K562 (cell line): Measurements from ENCODE around the gene PHF5A. TPM values are rescaled to one million over a fixed set of nuclear protein-coding genes. Genes with fewer than 3 reads are reported as not detected.

Experiments
- BCL6 ChIP-seq: fragments of 250-450 bp; sonication (Bioruptor Pico); IDR thresholded peaks from 2 replicates; pipeline ENCODE4 v1.4.0; 2020
- CAMTA2 ChIP-seq: fragments of 250-450 bp; sonication (Bioruptor Pico); conservative IDR thresholded peaks from 2 replicates; pipeline ENCODE4 v1.5.1; 2022
- NR2C2 ChIP-seq, 2 experiments: fragments of 200-800 bp in 1 of 2; sonication (Bioruptor generic) in 1 of 2; sonication (generic) in 1 of 2; formaldehyde crosslinking in 1 of 2; IDR thresholded peaks; 2 replicates each; pipeline versions ENCODE4 v1.6.1 to v1.8.0; 2016 to 2022; ENCODE audit warnings: mild to moderate bottlenecking in 1 of 2, missing compliant biosample characterization in 1 of 2, missing genetic modification characterization in 1 of 2, missing genetic modification reagents in 1 of 2
- RFX1 ChIP-seq: fragments of 450-650 bp; IDR thresholded peaks from 2 replicates; pipeline ENCODE4 v1.6.1; 2016; ENCODE audit warnings: mild to moderate bottlenecking, moderate library complexity
- ZNF224 ChIP-seq: sonication (generic); formaldehyde crosslinking; IDR thresholded peaks from 2 replicates; pipeline ENCODE4 v1.8.0; 2022; ENCODE audit warnings: mild to moderate bottlenecking, missing genetic modification reagents
- ZNF764 ChIP-seq: fragments of 250-450 bp; sonication (Bioruptor Pico); IDR thresholded peaks from 2 replicates; pipeline ENCODE4 v1.4.0; 2020; ENCODE audit warnings: low read depth, mild to moderate bottlenecking, moderate library complexity
- polyA plus RNA-seq, 8 experiments: library from polyadenylated mRNA; depleted of rRNA in 4 of 8; stranded (reverse) in 5 of 8; unstranded in 3 of 8; fragments of >200 nt; fragmentation: Nextera tagmentation in 2 of 8; fragmentation: Illumina TruSeq in 1 of 8; extraction: Ambion mirVana in 2 of 8; extraction: Trizol in 1 of 8; gene quantifications; 2 replicates each; pipeline versions ENCODE4 v1.2.1 to v1.2.3, GENCODE V29; 2011 to 2014; ENCODE audit warnings: inconsistent platforms in 1 of 8, missing spikeins in 1 of 8
- total RNA-seq, 7 experiments: library from RNA; depleted of rRNA in 6 of 7; stranded (reverse); fragments of >200 nt in 6 of 7; fragmentation: Illumina TruSeq in 2 of 7; extraction: Trizol in 2 of 7; gene quantifications; 2 replicates each; pipeline versions ENCODE4 v1.2.1 to v1.2.3, GENCODE V29; 2011 to 2021; ENCODE audit warnings: low replicate concordance in 1 of 7
- TF ChIP-seq, protein P1 (sequence below): fragments of 450-650 bp; IDR thresholded peaks from 2 replicates; pipeline ENCODE4 v1.6.1; 2016; ENCODE audit warnings: low read depth
- TF ChIP-seq, protein P2 (sequence below): sonication (generic); formaldehyde crosslinking; IDR thresholded peaks from 2 replicates; pipeline ENCODE4 v1.8.1; 2023; ENCODE audit warnings: mild to moderate bottlenecking, missing genetic modification reagents
- TF ChIP-seq, protein P3 (sequence below): fragments of 450-650 bp; conservative IDR thresholded peaks from 2 replicates; pipeline ENCODE4 v1.6.1; 2016; ENCODE audit warnings: missing genetic modification characterization, low read depth, mild to moderate bottlenecking, control low read depth, missing compliant biosample characterization
- TF ChIP-seq, protein P4 (sequence below): sonication (generic); formaldehyde crosslinking; IDR thresholded peaks from 2 replicates; pipeline ENCODE4 v1.8.0; 2022; ENCODE audit warnings: mild to moderate bottlenecking, missing genetic modification reagents

The PHF5A gene
- total and polyA plus RNA-seq, 9 of the 15 experiments (the other 6 are each of a cell fraction or from before 2014, with no cell fraction given) = 14.2 to 144 (median 101) TPM

DNA sequence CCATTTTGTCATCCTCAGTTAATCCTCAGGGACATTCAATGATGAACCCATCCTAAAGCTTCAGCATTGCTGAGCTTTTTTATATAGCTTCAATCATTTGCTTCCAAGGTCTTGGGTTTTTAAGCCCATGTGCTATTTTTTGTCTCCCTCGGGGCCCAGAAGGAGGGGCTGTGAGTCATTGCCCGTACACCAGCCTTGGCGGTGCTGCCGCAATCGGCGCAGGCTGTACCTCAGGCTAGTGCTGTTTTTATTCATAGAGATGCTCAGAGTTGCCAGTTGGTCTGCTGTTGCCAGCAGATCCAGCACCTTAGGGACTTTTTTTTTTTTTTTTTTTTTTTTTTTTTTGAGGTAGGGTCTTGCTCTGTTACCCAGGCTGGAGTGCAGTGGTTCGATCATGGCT is 35.9 kb upstream of the PHF5A start (continued):
- TF ChIP-seq, protein P1, sequence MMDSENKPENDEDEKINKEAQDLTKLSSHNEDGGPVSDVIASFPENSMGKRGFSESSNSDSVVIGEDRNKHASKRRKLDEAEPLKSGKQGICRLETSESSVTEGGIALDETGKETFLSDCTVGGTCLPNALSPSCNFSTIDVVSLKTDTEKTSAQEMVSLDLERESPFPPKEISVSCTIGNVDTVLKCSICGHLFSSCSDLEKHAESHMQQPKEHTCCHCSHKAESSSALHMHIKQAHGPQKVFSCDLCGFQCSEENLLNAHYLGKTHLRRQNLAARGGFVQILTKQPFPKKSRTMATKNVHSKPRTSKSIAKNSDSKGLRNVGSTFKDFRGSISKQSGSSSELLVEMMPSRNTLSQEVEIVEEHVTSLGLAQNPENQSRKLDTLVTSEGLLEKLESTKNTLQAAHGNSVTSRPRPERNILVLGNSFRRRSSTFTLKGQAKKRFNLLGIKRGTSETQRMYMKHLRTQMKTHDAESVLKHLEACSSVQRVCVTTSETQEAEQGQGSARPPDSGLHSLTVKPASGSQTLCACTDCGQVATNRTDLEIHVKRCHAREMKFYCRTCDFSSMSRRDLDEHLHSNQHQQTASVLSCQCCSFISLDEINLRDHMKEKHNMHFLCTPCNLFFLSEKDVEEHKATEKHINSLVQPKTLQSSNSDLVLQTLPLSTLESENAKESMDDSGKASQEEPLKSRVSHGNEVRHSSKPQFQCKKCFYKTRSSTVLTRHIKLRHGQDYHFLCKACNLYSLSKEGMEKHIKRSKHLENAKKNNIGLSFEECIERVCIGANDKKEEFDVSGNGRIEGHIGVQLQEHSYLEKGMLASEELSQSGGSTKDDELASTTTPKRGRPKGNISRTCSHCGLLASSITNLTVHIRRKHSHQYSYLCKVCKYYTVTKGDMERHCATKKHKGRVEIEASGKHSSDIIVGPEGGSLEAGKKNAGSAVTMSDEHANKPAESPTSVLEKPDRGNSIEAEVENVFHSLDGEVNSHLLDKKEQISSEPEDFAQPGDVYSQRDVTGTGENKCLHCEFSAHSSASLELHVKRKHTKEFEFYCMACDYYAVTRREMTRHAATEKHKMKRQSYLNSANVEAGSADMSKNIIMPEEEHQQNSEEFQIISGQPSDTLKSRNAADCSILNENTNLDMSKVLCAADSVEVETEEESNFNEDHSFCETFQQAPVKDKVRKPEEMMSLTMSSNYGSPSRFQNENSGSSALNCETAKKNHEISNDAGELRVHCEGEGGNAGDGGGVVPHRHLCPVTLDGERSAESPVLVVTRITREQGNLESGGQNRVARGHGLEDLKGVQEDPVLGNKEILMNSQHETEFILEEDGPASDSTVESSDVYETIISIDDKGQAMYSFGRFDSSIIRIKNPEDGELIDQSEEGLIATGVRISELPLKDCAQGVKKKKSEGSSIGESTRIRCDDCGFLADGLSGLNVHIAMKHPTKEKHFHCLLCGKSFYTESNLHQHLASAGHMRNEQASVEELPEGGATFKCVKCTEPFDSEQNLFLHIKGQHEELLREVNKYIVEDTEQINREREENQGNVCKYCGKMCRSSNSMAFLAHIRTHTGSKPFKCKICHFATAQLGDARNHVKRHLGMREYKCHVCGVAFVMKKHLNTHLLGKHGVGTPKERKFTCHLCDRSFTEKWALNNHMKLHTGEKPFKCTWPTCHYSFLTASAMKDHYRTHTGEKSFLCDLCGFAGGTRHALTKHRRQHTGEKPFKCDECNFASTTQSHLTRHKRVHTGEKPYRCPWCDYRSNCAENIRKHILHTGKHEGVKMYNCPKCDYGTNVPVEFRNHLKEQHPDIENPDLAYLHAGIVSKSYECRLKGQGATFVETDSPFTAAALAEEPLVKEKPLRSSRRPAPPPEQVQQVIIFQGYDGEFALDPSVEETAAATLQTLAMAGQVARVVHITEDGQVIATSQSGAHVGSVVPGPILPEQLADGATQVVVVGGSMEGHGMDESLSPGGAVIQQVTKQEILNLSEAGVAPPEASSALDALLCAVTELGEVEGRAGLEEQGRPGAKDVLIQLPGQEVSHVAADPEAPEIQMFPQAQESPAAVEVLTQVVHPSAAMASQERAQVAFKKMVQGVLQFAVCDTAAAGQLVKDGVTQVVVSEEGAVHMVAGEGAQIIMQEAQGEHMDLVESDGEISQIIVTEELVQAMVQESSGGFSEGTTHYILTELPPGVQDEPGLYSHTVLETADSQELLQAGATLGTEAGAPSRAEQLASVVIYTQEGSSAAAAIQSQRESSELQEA = no peak
- TF ChIP-seq, protein P2, sequence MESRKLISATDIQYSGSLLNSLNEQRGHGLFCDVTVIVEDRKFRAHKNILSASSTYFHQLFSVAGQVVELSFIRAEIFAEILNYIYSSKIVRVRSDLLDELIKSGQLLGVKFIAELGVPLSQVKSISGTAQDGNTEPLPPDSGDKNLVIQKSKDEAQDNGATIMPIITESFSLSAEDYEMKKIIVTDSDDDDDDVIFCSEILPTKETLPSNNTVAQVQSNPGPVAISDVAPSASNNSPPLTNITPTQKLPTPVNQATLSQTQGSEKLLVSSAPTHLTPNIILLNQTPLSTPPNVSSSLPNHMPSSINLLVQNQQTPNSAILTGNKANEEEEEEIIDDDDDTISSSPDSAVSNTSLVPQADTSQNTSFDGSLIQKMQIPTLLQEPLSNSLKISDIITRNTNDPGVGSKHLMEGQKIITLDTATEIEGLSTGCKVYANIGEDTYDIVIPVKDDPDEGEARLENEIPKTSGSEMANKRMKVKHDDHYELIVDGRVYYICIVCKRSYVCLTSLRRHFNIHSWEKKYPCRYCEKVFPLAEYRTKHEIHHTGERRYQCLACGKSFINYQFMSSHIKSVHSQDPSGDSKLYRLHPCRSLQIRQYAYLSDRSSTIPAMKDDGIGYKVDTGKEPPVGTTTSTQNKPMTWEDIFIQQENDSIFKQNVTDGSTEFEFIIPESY (CRISPR knock-in tag) = peak; percentile 83
- no peak for TF ChIP-seq ZNF224 (CRISPR knock-in tag)
- TF ChIP-seq, protein P3, sequence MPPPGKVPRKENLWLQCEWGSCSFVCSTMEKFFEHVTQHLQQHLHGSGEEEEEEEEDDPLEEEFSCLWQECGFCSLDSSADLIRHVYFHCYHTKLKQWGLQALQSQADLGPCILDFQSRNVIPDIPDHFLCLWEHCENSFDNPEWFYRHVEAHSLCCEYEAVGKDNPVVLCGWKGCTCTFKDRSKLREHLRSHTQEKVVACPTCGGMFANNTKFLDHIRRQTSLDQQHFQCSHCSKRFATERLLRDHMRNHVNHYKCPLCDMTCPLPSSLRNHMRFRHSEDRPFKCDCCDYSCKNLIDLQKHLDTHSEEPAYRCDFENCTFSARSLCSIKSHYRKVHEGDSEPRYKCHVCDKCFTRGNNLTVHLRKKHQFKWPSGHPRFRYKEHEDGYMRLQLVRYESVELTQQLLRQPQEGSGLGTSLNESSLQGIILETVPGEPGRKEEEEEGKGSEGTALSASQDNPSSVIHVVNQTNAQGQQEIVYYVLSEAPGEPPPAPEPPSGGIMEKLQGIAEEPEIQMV (tag) = no peak
- no peak for TF ChIP-seq NR2C2 (CRISPR knock-in tag; IDR thresholded peaks at IDR 0.05)
- no peak for TF ChIP-seq NR2C2 (tag; IDR thresholded peaks at IDR 0.05)
- TF ChIP-seq RFX1 = no peak
- no peak for TF ChIP-seq ZNF764 (CRISPR knock-in tag)
- no peak for TF ChIP-seq CAMTA2 (CRISPR knock-in tag)
- no peak for TF ChIP-seq BCL6
- TF ChIP-seq, protein P4, sequence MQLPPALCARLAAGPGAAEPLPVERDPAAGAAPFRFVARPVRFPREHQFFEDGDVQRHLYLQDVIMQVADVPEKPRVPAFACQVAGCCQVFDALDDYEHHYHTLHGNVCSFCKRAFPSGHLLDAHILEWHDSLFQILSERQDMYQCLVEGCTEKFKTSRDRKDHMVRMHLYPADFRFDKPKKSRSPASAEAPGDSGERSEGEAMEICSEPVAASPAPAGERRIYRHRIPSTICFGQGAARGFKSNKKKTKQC (CRISPR knock-in tag) = no peak
